NCI-H2227 (cell line): Measurements from ENCODE around the gene PBLD.
"Not testable (repeated sequence)": the region's sequence is repeated elsewhere in the genome, so short reads cannot be mapped to it uniquely, and the experiment has no call there.

Source experiments
- DNase-seq: peaks from one replicate; lab custom pipeline; 2025; ENCODE audit not compliant: unreplicated experiment; lab: John Stamatoyannopoulos, UW

The PBLD gene

DNA sequence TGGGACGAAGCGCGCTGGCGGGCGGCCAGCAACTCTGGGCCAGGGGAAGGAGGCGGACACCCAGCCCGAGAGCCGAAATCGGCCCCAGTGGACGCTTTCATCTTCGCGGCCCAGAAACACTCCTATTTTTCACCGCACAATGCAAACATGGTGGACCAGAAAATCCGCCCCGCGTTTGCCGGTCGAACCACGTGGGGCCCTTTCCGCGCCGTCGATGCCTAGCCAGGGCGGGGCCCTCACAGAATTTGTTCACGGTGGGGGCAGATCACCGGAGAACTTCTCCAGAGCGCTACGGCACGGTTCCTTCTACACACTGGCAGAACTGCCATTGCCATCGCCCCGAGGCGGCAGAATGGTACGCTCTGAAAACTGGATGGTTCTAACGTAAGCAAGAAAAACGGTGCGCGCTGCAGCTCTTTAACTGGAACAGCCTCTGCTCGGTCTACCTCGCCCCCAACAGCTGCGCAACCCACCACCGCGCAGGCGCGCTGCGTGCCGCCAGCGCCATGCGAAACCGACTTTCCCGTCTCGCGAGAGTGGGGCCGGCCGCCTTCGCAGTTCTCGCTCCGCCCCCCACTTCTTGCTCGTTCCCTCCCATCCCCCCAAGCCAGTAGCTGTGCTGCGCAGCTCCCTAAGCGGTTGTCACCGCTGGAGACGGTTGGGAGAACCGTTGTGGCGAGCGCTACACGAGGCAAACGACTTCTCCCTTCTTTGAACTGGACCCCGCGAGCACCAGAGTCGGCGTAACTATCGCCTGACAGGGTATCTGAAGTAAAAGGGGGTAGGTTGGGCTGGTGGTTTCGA, 1.1 kb downstream of the PBLD start, which contains the start of gene HNRNPH3:
HNRNPH3 (plus strand) TSS at position 610 of the 804 bp plus-strand sequence. CDS start 5,158 bp downstream, outside the sequence.
- peak; percentile 96 for DNase-seq

DNA sequence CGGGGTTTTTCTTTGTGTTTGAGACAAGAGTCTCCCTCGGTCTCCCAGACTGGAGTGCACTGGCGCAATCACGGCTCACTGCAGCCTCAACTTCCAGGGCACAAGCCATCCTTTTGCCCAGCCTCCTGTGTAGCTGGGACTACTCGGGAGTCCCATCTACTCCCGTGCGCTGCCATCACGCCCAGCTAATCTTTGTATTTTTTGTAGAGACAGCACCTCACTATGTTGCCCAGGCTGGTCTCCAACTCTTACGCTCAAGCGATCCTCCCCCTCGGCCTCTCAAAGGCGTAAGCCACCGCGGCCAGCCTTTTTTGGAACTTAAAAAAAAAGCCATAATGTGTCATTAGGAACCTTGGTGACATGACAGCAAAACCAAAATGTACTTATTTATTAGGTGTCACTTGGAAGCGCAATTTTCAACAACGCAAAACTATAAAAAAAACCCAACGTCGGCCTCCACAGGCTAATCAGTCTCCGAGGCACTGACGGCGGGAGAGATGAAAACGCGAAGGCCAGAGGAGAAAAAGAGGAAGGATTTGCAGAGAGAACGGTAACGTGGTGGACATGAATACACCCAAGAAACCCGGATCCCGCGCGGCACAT, 1.8 kb downstream of the PBLD start:
- peak; percentile 54 for DNase-seq

DNA sequence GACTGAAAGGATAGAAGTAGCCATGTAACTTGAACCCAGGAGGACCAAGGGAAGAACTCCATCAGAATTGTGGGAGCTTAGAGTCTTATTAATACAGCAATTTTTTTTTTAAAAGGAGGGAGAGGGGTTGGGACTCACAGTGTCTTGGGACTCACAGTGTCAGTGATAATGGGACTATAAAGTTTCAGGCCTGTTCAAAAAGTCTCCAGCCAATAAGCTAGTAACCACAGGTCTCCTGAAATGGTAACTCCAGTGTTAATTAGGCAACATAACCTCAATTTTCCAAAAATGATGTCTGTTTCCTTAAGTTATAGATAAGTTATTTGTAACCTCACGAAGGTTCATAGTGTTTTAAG, 3.2 kb downstream of the PBLD start:
- DNase-seq, result no peak

DNA sequence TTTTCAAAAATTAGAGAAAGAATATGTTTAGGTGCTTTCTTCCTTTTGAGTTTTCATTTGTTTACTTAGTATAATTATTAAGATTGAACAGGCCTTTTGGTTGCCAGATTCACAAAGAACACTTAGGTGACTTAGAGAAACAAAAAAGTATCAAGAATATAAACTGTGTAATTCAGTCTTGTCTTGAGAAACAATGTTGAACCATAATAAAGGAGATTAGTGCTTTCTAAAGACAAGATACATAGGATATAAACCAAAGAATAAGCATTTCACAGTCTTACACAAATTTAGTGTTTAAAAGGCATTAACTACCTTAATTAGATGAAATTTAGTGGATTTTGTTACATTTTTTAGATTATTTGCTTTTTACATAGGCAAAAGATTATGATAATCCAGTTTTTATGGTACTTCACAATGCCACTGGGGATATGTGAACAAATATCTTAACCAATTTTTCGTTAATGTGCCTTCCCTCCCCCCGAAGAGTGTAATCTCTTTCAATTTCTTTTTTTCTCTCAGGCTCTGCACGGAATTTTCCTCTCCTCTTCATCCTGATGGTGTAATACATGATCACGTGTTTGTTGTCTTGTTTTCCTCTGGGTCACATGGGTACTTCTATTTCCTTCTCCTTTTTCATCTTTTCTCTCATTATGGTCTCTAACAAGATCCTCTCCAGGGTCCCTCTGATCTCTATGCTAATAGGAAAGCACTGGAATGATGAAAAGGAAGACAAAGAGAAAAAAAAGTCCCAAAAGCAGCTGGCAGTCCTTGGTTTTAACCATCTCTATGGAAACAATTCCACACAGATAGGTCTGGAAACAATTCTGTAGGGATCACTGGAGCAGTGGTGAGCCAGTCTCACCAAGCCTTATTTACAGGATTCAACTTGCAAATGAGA, 4.6 kb downstream of the PBLD start:
- peak; percentile 55 for DNase-seq

DNA sequence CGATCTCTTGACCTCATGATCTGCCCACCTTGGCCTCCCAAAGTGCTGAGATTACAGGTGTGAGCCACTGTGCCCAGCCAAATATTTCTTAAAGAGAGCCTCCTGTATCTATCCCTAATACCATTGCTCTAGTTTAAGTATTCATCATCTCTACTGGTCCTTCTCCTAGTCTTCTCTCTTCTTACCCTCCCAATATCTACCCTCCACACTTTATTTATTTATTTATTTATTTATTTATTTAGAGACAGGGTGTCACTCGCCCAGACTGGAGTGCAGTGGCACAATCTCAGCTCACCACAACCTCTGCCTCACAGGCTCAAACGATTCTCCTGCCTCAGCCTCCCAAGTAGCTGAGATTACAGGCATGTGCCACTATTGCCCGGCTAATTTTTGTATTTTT, 8.3 kb downstream of the PBLD start:
- not testable (repeated sequence) for DNase-seq

DNA sequence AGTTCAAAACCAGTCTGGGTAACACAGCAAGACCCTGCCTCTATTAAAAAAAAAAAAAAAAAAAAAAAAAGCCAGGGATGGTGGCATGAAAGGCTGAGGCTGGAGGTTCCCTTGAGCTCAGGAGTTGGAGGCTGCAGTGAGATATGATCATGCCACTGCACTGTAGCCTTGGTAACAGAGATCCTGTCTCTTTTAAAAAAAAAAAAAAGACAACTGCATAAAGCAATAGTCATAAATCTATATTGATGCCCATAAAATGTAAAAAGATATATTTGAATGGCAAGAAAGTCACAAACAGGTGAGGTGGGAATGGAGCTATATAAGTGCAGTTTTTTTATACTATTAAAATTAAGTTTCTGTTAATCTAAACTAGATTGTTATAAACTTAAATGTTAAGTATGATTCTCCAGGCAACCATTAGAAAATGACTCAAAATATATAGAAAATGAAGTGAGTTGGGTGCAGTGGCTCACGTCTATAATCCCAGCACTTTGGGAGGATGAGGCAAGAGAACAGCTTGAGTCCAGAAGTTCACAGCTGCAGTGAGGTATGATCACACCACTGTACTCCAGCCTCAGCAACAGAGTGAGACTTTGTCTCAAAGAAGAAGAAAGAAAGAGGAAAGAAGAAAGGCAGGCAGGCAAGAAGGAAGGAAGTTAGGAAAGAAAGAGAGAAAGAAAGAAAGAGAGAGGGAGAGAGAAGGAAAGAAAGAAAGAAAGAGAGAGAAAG, 14.2 kb downstream of the PBLD start:
- DNase-seq, result no peak

DNA sequence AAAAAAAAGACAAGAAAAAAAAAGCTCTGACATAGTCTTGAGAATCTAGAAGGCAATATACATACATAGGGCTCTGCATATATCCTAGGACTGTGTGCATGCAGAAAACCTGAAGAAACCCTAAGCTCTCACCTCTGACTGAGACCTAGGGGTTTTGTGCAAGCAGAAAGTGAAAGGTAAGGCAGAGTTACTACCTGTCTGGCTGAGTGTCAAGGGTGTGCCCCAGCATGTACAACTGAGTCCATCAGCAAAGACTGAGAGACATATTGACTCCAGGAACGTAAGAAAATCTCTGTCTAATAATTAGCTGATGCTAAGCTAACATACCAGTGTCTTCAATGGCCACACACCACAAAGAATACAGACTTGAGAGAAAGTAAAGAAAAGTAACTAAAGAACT, 17.1 kb downstream of the PBLD start:
- DNase-seq, result no peak

DNA sequence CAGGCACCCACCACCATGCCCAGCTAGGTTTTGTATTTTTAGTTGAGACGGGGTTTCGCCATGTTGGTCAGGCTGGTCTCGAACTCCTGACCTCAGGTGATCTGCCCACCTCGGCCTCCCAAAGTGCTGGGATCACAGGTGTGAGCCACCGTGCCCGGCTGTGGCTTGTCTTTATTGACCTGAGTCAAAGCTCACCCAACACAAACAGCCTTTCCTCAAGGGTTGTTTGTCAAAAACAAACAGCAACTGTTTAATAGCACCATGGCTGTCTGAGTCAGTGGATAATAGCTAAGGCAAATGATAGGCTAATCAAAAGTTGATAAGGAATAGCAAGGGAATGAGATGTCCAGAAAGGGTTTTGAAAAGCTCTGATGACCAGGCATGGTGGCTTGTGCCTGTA, 17.8 kb downstream of the PBLD start:
- DNase-seq, result not testable (repeated sequence)

DNA sequence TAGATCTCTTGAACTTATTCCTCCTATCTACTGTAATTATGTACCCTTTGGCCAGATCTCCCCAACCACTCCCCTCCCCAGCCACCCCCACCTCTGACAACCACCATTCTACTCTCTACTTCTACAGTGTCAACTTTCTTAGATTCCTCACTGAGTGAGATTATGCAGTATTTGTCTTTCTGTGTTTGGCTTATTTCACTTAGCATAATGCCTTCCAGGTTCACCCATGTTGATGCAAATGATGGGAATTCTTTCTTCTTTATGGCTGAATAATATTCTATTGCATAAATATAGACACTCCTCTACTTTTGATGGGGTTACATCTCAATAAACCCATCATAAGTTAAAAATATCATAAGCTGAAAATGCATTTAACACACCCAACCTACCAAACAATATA, 22.2 kb downstream of the PBLD start:
- DNase-seq, result no peak

DNA sequence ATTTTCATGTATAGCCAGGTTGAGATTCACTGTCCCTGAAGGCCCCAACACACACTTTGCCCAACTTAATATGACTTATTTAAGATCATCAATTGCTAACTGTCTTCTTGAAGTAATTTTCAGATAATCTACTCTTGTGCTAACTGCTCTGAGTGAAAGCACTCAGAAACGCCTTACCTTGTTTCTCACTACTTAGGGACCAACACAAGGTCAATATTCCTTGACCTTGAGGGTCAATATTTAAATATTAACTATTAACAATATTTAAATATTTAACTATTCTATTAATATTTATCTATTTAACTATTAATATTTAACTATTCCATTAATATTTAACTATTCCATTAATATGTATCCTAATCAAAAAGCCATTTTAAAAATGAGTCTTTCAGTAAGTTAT, 26.9 kb downstream of the PBLD start:
- no peak for DNase-seq

DNA sequence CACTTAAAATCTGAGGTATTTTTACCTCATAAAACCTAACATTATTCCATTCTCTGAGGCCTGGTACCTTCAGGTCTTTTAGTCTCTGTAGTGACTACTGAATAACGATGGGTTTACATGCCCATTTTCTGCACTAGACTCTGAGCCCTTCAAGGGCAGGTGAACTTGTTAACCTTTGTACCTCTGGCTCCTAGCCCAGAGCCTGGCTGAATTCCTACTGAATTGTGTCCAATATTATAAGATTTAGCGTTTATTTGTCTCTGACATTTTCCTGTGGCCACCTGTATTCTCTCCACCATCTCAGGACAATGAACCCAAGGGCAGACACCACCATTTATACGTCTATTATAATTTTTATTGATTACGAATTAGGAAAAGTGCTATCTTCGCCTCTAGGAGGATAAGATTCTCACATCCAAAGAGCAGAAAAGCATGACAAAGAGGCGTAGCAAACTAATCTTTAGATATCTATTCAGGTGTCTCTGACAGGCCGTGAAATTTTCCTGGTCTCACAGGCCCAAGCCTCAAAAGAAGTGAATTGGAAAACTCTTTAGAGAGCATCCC, 28.8 kb downstream of the PBLD start:
- DNase-seq, result no peak

DNA sequence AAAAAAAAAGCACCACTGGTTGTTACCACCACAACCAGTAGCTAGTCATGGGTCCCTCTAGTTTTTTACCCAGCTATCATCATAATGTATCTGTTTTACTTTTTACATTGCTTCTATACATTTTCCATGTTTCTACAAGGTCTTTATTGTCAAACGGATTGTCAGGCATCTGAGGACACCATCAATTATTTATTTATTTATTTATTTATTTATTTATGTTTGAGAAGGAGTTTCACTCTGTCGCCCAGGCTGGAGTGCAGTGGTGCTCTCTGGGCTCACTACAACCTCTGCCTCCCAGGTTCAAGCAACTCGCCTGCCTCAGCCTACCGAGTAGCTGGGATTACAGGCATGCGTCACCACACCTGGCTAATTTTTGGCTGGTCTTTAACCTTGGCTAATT, 29.9 kb downstream of the PBLD start:
- no peak for DNase-seq

DNA sequence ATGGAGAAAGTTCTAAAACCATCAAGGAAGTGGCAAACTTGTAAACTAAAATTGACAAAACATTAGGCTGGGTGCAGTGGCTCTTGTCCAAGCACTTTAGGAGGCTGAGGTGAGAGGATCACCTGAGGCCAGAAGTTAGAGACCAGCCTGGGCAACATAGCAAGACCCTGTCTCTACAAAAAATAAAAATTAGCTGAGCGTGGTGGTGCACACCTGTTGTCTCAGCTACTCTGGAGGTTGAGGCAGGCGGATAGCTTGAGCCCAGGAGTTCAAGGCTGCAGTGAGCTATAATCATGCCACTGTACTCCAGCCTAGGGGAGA, 30.3 kb downstream of the PBLD start:
- DNase-seq, result no peak

DNA sequence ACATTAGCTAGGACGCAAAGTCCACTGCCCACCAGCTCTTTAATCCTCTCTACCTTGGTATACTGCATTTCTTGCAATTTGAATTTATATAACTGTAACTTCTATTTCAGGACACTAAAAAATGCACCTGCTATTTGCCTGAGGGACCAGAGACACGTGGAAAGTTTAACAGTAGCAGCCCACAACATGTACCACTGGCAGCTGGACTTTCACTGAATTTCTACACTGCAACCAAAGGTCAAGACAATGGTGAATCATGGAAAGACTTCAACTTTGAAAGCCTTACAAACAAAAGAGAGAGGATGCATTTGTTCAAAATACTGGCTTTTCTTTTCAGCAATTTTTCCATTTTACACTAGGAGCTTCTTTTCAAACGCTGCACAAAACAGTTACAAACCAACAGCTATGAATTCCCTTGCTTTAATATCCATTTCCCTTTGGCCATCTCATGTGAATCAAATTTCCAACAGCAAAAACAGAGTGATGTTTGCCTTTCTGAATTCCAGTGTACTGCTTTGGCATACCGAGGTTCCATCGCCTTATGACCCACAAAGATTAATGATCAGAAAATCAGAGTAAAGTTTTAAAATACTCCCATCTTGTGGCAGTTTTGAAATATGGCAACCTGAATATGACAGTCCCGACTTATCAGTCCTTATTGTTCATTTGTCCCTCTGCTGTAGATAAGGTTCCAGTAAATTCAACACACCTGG, 30.8 kb downstream of the PBLD start:
- peak; percentile 52 for DNase-seq

DNA sequence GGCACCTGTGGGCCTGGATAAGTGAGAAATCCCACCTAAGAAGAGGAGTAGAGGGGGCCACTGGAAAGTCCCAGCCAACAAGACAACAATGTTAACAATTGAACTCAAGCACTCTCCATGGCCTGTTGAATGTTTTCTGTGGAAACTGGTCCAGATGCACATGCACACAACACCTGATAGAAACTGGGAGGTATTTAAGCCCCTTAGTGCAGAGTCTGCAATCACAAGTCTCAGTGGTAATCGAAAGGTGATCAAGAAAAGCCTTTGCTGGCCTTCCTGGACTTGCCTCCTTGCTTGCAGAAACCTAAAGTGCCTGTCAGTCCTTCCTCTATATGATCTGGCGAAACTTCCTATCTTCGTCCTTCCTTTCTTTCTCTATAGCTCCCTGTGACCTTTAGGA, 31.4 kb downstream of the PBLD start:
- no peak for DNase-seq

DNA sequence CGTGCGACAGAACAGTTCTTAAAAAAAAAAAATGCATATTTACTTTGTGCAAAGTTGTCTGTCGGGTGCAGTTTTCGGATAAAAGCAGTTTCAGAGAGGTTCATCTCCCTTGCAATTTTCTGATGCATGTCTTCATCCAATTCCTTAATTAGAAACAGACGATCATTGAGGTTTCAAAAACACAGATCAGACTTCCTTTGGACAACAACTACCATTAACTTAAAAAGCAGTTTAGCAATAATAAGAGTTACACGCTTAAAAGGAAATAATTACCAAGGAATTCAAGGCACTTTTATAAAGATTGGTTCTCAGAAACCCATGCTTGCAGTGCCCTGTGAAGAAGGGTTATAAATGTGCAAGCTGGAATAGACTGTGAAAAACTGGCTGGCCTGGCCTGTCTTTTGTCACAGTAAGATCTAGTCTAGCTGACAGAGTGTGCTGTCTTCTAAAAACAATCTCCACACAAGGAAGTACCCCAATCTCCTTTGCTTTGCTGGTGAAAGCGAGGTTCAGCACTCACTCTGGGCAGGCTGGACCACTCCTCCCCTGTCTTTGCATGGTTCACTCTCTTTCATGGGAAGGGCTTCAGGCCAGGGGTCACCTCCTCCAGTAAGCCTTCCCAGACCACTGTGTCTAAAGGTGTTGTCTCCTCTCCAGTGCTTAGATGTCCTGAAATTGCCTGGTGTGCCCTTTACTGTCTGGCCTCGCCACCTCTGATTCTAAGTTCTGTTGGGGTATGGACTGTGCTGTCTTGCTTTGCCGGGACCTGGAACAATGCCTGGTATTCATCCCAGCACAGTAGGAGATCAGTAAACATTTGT, 35.7 kb downstream of the PBLD start:
- no peak for DNase-seq

DNA sequence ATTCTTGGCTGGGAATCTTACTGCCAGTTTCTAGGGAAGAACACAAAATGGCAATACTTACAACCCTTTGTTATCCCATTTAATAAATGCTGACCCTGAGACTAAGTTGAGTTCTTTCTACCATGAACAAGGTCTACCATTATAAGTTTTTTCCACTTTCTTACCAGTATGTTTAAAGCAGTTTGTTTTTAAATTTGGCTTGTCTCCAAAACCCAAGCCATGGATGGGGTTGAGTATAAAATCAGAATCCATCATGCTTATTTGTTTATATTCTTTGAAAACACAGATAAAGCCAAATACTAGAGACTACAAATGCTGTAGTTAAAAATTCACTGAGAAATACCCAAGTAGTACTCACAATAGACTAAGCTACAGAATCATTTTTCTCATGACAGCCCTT, 42.0 kb downstream of the PBLD start:
- no peak for DNase-seq

DNA sequence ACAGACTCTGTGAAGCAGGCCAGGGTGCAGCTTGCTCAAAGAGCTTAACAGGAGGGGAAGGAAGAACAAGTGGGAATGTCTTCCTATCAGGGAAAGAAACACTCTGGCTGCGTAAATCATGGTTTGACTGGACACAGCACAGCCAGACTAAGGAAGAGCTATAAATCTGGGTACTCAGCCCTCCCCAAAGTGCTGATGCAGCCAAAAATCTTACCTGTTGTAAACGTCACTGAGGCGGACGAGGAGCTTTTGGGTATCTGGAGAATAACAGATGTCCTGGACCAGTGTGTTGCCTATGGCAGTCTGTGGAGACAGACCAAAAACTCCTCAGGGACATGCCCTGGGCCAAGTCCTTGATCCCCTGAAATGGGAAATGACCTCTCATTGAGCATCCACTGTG, 44.0 kb downstream of the PBLD start:
- no peak for DNase-seq
